Activated T-cell treated with anti-CD3 and anti-CD28 coated beads for 1 hour (primary cell): ENCODE results near the gene CCR5.

Experiments used
- DNase-seq: peaks from one replicate; pipeline ENCODE4 v3.0.0-alpha.2; 2020; ENCODE audit warnings: low read depth

Gene CCR5

DNA sequence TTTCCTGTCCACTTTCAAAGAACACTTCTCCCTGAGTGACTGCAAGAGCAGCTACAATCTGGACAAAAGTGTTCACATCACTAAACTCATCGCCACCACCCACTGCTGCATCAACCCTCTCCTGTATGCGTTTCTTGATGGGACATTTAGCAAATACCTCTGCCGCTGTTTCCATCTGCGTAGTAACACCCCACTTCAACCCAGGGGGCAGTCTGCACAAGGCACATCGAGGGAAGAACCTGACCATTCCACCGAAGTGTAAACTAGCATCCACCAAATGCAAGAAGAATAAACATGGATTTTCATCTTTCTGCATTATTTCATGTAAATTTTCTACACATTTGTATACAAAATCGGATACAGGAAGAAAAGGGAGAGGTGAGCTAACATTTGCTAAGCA, 38.1 kb downstream of the CCR5 start:
- DNase-seq, result no peak

DNA sequence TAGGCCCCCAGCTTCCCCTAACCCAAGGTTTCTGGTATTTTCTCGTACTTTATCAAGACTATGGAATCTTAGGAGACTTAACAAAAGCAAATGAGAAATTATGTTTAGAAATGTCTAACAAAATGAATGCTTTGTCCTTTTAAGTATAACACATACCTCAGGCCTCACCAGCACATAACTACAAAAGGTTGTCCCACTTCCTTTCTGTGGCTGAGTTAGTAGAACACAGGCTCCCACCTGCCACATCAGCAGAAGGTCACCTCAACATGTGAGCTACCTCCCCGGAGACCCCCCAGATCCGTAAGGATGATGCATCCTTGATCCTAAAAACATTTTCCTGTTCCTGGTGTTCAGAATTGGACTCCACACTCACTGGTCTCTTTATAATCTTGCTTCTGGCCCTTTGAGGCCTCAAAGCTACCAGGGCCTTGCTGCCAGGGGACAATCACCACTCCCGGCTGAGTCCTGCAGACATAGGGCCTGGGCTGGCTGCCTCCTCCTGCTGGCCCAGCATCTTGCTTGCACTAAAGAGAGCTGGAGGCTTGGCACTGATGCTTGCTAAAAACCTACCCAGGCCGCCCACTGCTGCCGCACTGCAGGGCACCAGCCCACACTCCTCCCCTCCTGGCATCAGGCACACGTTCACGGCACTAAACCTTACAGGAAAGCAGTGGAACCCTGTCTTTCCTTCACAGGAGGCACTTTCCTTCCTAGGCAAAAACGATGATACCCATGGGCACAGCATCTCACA, 39.2 kb downstream of the CCR5 start:
- DNase-seq, result no peak

DNA sequence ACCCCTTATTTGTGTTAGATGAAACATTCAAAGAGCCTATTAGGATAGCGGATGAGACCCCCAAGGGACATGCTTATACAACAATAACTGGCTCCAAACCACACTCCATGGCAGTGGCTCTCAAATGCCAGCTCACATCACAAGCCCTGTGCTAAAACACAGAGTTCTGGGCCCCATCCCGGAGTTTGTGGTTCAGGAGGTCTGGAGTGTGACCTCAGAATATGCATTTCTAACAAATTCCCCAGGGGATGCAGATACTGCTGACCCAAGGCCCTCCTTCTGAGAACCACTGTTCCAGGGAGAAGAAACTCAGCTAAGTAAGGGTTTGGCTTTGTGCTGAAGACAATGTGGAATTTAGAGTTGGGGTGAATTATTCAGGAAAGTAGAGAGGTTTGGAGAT, 39.9 kb downstream of the CCR5 start:
- no peak for DNase-seq

DNA sequence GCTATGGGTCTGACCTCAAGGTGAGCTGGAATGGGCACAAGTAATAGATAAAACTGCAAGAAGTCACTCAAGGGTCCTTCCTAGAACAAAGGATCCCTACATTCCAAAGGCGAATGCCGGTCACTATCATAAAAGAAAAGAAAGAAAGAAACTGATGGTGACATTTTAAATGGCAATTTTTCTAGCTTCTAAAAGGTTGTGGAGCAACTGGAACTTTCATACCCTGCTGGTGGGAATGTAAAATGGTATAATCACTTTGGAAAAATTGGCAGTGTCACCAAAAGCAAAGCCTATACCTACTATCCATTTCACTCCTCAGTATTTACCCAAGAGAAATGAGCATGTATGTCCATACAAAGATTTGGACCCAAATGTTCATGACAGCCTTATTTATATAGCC, 40.5 kb downstream of the CCR5 start:
- DNase-seq, result no peak

DNA sequence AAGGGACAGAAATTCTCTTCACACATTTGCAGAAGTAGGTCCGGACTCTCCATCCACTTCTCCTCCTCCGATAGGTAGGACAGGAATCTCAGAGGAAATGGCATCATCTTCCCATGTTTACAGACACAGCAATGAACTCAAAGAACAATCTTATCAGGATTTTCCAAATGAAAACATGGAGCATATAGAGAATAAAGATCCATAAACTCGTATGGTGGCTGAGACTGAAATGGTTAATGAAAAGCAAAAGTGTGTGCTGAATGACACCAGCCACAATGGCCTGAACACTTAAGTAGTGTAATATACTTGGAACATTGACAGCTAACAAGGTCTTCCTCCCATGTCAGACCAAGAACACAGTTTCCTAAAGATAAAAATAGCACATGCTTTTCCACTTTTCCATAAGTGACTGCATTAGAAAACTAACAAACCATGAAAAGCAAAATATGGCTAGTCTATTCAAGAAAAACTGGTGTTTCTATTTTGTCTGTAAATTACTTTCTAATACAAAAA, 42.1 kb downstream of the CCR5 start:
- DNase-seq, result no peak

DNA sequence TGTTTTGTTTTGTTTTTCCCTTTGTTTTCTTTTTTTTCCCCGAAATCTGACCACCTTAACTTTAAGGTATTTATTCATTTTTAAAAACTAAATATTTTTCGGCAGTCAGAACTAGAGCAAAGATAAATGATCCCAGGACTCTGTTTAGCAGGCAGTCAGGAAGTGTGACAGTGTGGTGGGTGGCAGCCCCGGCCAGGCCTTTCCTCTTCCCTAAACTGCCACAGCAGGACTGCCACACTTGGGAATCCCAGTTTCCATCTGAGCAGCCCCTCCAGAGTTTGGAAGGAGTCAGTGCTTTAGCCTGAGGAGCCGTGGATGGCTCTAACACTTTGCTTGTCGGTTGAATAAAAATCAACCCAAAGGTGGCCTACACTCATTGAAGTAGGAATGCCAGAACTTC, 43.2 kb downstream of the CCR5 start:
- DNase-seq, result no peak

DNA sequence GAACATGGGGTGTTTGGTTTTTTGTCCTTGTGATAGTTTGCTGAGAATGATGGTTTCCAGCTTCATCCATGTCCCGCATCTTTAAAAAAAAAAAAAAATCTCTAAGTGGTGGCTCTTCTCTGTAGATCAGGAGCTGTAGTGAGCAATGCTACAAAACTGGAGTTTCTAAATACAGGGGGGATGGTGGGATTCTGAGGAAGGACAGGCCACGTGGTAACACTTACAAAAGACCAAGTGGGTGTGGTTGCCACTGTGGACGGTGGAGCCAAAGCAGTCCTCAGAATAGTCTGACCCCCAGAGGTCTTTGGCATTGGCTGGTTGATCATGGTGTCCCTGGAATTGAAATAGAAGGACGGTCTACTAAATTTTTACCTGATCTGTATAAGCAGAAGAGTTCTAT, 44.0 kb downstream of the CCR5 start:
- no peak for DNase-seq

DNA sequence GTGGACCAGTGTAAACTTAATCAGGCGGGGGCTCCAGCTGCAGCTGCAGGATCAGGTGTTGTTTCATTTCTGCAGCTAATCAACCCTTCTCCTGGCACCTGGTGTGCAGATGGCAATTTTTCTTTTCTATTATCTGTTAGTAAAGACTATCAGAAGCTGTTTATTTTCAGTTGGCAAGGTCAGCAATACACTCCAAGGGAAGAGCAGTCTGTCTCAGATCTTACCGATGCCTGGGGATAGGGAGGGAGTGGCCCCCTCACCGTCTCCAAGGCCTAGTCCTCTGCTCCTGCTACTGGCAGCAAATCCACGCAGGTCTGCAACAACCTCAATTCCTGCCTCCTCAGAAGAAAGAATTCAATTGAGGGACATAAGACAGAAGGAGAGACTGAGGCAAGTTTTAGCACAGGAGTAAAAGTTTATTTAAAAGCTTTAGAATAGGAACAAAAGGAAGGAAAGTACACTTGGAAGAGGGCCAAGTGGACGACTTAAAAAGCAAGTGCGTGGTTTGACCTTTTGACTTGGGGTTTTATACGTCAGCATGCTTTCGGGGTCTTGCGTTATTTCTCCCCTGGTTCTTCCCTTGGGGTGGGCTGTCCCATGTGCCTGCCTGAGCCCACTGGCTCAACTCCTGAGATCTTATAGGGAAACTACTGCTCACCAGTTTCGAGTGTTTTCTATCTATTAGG, 45.5 kb downstream of the CCR5 start:
- DNase-seq, result no peak

DNA sequence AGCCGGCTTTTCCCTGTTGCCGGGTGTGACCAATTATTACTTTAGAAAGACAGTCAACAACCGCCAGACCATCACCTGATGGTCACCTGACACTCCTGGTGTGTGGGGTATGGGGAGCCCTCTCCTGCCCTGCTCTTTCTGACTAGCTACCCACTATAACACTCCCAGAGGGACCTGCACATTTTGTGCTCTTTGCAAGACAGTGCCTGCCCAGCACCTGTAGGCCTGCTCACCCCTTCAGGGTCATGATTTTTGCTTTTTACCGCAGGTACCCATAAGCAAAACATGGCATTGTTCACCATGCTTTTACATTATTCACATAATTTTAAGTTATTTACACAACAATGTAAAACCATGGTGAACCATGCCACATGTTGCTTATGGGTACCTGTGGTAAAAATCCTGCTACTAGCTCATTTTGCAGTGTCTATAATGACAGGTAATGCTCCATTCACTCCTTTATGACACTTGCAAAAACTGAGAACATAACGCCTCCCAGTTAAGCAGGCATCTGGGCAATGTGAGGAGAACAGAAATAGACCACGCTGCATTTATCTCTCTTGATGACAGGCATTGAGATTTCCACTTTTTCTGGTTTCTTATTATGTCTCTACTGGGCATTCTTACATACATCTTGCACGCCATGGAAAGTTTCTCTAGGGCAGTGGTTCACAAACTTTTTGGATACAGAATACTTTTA, 46.2 kb downstream of the CCR5 start:
- DNase-seq, result no peak

DNA sequence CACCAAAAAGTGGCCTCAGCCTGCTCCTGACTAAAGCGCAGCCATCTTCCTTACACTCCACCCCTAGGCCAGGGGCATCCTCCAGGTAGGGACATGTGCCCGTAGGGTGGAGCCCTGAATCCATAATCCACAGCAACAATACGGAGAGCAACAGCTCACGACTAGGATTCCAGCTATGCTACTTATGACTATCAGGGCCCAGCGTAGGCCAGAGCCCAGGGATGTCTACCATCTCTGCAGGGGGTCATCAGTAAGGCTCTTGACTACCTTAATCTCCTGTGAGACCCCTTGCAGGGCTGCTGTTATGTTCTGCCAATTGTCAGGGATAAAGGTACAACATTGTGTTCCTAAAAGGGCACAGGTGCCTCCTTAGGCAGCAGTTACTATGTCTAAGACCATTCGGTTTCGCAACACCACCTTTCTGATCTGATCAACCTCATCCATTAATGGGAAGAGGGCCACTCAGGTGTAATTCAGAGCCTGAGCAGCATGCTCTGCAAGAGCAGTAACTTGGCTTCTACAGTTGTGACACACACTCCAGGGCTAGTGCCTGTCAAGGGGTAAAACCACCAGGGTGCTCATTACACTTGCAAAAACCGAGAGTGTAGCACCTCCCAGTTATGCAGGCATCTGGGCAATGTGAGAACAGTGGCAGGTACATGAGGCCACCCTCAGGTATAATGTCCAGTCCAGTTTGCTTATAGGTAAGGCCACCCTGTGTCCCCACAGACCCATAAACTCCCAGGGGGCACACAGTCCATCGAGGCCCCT, 47.3 kb downstream of the CCR5 start:
- no peak for DNase-seq

DNA sequence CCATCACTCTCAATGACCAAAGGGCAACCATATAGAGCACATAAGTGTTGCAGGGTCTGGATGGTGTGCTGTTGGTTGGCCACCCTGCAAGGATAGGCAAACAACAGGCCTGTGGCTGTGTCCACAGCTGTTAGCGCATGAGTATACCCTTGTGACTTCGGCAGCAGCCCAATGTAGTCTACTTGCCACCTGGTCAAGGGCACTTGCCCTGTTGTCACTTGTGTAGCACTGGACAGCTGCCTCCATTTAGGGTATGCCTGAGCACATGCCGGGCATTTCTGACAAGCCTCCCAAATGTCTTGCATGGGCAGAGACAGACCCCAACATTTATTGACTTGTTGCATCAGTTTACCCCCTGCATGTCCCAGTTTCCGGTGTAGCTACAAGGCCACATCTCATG, 49.1 kb downstream of the CCR5 start:
- no peak for DNase-seq

DNA sequence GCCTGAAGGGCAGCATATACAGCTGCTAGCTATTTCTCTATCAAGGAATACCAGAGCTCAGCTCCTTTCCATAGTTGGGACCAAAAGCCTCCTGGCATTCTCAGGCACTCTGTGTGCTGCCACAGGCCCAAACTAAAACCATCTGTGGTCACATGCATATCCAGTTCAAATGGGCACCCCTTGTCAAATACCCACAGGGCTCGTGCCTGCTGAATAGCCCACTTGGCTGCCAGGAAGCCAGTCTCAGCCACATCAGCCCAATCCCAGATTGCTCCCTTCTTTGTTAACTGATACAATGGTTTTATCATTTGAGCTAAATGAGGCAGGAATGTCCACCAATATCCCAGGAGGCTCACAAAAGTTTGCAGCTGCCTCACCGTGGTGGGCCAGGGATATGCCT, 50.2 kb downstream of the CCR5 start:
- no peak for DNase-seq

DNA sequence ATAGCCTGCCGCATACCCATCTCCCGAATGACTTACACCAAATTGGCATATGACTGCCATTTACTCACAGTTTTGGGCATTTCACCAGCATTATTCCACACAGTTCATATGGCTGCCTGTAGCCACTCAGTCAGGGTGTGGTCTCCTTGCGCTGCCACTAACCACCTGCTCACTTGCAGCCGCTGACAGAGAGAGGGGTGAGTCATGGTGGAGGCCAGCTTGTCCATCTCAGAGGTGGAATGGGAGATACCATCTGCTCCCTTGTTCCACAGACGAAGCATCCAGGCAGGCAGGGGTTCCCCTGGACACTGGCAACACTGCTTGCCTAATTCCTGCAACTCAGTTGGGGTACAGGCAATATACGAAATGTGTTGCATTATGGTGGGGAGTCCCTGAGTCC, 51.9 kb downstream of the CCR5 start:
- DNase-seq, result no peak

DNA sequence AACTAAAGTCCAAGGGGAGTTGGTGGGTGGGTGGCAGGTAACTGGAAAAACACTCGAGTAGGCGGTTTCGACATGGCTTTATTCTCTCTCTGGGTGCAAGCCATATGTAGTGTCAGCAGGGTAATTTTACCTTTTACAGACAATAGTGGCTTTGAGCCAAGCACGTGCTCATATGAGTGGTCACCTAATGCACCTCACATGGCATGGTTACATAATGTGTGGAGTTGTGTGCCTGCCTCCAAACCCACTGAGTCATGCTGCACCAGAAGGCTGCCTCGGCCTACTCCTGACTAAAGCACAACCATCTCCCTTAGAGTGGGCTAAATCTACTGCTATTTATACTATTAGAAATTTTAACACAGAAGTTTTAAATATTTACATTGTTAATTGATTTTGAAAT, 52.8 kb downstream of the CCR5 start:
- no peak for DNase-seq
